ENCODE data around the gene SETSIP. TPM values are rescaled to one million over a fixed set of nuclear protein-coding genes. Genes with fewer than 3 reads are reported as not detected.
"Not testable (repeated sequence)": the region's sequence is repeated elsewhere in the genome, so short reads cannot be mapped to it uniquely, and the experiment has no call there.

The SETSIP gene
- polyA plus RNA-seq, 3 donors: 1.0 TPM; not detected in 2

- DNase-seq: no peak
Observed at GRCh38 chr1:92051948-92052347, 23.3 kb downstream of the SETSIP start.

DNA sequence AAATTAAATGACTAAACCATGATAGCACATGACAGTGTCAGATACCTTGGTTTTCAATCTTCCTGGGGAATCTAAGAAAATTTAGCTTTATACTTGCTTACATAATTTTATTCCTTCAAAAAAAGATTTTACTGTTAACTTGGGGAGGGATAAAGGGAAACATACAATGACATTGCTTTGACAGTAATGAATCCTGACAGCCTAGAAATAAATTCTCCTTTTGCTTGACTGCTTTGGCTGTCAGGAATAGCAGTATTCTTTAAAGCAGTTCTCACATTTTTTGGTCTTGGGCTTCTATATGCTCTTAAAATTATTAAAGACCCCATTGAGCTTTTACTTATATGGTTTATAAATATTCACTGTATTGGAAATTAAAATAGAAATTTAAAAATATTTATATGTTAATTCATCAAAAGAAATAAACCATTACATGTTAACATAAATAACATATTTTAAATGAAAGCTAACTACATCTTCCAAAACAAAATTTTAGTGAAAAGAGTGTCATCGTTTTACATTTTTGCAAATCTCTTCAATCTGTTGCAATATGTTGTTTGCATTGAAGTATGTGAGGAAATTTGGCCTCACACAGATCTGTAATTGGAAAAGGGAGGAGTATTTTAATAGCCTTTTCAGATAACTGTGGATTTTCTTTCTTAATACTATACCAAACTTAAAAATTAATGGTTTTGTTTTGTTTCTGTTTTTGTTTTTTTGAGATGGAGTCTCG is 29.3 kb downstream of the SETSIP start:
- no peak for DNase-seq

DNA sequence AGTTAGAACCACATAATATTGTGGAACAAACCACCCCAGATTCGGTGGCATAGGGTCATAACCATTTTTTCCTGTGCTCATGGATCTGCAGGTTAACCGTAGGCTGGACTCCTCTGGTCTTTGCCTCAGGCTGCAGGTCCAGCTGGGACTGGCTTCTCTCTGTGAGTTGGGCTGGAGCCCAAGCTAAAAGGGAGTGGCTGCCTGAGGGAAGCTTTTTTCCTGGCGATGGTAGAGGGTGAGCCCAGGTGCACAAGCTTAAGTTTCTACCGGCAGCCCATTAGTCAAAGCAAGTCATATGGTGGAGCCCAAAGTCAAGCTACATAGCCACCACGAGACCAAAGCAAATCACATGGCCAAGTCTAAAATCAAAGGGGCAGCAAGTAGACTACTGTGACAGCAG is 31.6 kb downstream of the SETSIP start:
- no peak for DNase-seq

- DNase-seq: no peak
Observed at GRCh38 chr1:92040971-92041370, 34.2 kb downstream of the SETSIP start.

DNA sequence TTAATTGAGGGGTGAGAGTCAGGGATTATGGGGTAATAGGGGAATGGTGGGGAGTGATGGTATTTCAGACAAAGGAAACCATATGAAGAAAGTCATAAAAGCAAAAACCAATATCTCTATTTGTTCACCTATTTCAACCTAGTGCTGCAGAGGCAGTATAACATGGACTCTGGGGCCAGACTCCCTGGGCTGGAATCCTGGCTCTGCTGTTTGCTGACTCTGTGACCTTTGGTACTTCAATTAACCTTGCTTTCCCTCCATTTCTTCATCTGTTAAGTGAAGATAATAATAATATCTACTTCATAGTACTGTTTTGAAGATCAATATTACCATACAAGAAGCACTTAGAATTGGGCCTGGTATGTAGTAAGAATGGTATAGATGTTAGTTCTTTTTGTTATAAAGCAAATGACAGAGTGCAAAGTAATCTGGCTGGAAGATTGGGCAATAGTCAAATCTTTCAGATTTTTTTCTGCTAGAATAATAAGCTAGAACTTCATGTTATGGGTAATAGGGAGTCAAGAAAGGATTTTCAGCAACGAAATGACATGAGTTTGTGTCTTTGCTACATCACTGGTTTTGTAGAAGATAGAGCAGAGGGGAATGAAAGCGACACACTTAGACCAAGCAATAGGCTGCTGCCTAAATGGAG is 36.4 kb downstream of the SETSIP start:
- DNase-seq: no peak

DNA sequence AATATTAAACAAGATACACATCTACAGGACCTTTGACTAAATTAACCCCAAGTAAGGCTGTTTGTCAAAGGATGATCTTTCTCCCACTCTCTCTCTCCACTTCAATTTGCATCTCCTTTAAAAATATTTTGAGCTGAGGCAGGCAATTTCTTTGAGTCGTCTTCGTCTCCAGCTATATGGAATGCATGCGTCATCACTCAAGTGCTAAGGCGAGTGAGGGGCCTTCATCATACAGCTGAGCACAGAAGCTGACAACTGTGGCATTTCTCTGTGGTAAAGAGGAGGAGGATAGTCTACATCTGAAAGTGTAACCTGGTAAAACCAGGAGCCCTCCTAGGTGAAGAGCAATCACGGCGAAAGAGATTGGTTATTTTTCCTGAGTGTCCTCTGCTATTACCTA is 37.8 kb downstream of the SETSIP start:
- no peak for DNase-seq

DNA sequence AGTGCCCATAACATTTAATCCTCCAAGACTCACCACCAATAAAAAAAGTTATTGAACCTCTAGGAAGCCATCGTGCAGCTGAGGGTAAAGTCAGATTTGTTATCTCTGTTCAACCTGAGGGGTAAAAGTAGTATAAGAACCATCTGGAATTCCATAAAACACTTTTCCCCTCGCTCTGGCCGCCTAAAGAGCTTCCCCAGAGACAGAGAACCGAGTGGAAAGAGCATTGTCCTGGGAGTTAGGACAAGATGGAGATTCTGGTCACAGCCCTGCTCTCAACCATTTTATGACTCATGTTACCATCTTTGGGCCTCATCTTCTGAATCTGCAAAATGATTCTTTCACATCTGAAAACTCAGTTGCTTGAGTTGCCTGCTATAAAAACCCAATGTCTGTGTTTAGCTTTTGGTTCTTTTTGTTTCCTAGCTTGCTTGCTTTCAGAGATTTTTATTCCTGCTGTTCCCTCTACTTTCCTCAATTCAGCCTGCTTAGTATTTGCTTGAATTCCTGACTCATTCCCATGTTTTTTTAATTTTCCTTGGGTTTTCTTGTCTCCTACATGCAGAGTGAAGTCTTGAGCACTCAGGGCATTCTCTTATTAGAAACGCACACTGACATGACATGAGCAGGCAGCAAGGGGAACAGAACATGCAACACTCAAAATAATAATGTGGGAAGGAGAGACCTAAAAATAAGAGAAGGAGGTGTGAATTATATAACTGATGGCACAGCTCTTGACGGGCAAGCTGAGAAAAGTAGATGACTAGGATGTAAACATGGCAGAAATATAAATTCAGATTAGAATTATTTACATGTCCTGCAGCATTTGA is 43.7 kb downstream of the SETSIP start:
- no peak for DNase-seq

- peak; percentile 5 for DNase-seq
Observed at GRCh38 chr1:92030656-92031107, 44.5 kb downstream of the SETSIP start.

DNA sequence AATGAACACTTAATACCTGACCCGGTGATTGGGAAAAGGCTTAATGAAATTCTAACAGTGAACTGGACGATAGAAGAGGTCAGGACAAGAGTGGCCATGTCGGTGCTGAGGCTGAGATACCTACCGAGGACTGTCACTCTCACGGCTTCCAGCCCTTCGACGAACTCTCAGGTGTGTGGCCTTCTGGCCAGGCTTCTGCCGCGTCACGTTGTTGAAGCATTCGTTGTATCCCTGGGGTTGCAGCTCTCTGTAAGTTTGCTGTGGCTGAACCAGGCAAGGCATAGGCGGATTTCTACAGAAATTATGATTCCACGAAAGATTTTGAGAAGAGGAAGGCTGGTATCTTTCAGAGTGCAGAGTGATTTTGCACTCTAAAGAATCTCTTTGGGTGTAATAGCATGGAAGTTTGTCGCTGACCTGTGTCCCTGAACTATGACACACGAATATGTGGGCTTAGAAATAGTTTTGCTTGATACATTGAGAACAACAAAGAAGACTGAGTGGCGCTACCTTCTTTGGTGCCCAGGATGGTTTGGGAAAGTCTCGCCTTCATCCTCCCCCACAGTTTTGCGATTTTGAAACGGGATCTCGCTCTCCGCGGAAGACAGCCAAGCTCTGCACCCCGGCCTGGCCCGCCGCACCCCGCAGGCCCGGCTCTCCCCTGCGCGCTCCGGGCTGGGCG is 45.8 kb downstream of the SETSIP start:
- DNase-seq: peak; percentile 10

DNA sequence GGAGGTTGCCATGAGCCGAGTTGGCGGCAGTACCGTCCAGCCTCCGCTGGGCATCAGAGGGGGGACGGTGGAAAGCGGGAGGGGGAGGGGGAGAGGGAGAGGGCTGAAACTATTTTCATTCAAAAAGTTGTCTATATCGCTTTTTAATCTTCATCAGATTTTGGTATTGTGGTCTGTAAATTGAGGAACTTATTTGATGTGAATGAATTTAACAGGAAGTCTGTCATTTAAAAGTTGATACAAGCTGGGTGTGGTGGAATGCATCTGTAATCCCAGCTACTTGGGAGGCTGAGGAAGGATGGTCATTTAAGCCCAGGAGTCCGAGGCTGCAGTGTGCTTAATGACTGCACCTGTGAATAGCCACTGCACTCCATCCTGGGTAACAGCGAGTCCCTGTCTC is 48.4 kb downstream of the SETSIP start:
- DNase-seq: no peak

GRCh38 chr1:92026042-92026441 is 49.2 kb downstream of the SETSIP start:
- DNase-seq: not testable (repeated sequence)

Other genes starting within 250 kb of the SETSIP start
- gene TGFBR3, start 189.3 kb downstream of the SETSIP start, polyA plus RNA-seq (ENCODE audit: insufficient read length in 3 of 3): 100 to 1,000 TPM in 2 of 3 donors, 10 to 100 TPM in 1; 95.6 to 116 (median 110) TPM
- not detected for gene BRDT, start 126.0 kb downstream of the SETSIP start, polyA plus RNA-seq (ENCODE audit: insufficient read length in 3 of 3)
- gene EPHX4, start 45.4 kb downstream of the SETSIP start, polyA plus RNA-seq (ENCODE audit: insufficient read length in 3 of 3): 1 to 10 TPM; 1.6 to 1.8 (median 1.7) TPM
- gene BTBD8, start 4.9 kb upstream of the SETSIP start, polyA plus RNA-seq (ENCODE audit: insufficient read length in 3 of 3): 1 to 10 TPM; 4.9 to 7.9 (median 6.7) TPM
- gene C1orf146, start 142.5 kb upstream of the SETSIP start, polyA plus RNA-seq (ENCODE audit: insufficient read length in 3 of 3): under 1 TPM in 1 of 3 donors, not detected in 2; 0.32 TPM
- gene GLMN, start 223.6 kb upstream of the SETSIP start, polyA plus RNA-seq (ENCODE audit: insufficient read length in 3 of 3): 10 to 100 TPM; 16.6 to 24.7 (median 23.8) TPM
- gene RPAP2, start 223.6 kb upstream of the SETSIP start, polyA plus RNA-seq (ENCODE audit: insufficient read length in 3 of 3): 10 to 100 TPM; 26.6 to 30.1 (median 28.7) TPM

Measured in renal pelvis (tissue), 4 donors.